CD14-positive monocyte (primary cell): ENCODE results near the gene LRRD1. TPM values are rescaled to one million over a fixed set of nuclear protein-coding genes. Genes with fewer than 3 reads are reported as not detected.

Experiments used
- DNase-seq, 3 donors: peaks; one replicate each; pipeline ENCODE4 v3.0.0-alpha.2; 2011 to 2022
- H2AFZ ChIP-seq: 2 replicates; pipeline ENCODE4 v1.6.0; 2012; ENCODE audit warnings: mild to moderate bottlenecking, low read depth, low read length, inconsistent platforms; ENCODE audit not compliant: insufficient read depth, poor library complexity, severe bottlenecking
- H3K27ac ChIP-seq, 2 donors: 1 replicate in 1 of 2; 2 replicates in 1 of 2; pipeline ENCODE4 v1.5.1; 2012 to 2013; ENCODE audit warnings: low read length in 2 of 2, control low read depth in 1 of 2, inconsistent platforms in 1 of 2, low read depth in 1 of 2, mild to moderate bottlenecking in 1 of 2
- H3K27me3 ChIP-seq, 2 donors: one replicate each; pipeline versions ENCODE4 v1.6.0 to v1.6.1; 2011 to 2013; ENCODE audit warnings: low read length in 2 of 2; ENCODE audit not compliant: control insufficient read depth in 2 of 2, insufficient read depth in 2 of 2
- H3K36me3 ChIP-seq, 2 donors: replicated peaks in 1 of 2; 1 replicate in 1 of 2; 2 replicates in 1 of 2; pipeline versions ENCODE4 v1.5.1 to v1.6.1; 2012 to 2013; ENCODE audit warnings: low read length in 2 of 2, control low read depth in 1 of 2, inconsistent platforms in 1 of 2, mild to moderate bottlenecking in 1 of 2; ENCODE audit not compliant: insufficient read depth in 2 of 2, control insufficient read depth in 1 of 2
- H3K4me1 ChIP-seq, 2 donors: 1 replicate in 1 of 2; 2 replicates in 1 of 2; pipeline versions ENCODE4 v1.5.1 to v1.6.1; 2012 to 2013; ENCODE audit warnings: low read length in 2 of 2, control low read depth in 1 of 2, inconsistent platforms in 1 of 2, mild to moderate bottlenecking in 1 of 2, moderate library complexity in 1 of 2; ENCODE audit not compliant: insufficient read depth in 2 of 2, control insufficient read depth in 1 of 2
- H3K4me2 ChIP-seq: replicated peaks from 2 replicates; pipeline ENCODE3; 2012; ENCODE audit warnings: low read length, moderate library complexity, mild to moderate bottlenecking; ENCODE audit not compliant: poor library complexity, severe bottlenecking; ENCODE audit errors: extremely low read depth
- H3K4me3 ChIP-seq, 3 experiments: fragments of 200-600 bp in 1 of 3; sonication (generic) in 1 of 3; replicated peaks in 1 of 3; 1 replicate in 2 of 3; 2 replicates in 1 of 3; pipeline ENCODE4 v1.5.1; 2011 to 2013; ENCODE audit warnings: low read length in 3 of 3, mild to moderate bottlenecking in 3 of 3, control low read depth in 2 of 3, low read depth in 2 of 3, inconsistent platforms in 1 of 3, moderate library complexity in 1 of 3
- H3K79me2 ChIP-seq: 2 replicates; pipeline ENCODE4 v1.6.0; 2012; ENCODE audit warnings: mild to moderate bottlenecking, control low read depth, inconsistent platforms, low read length, moderate library complexity; ENCODE audit not compliant: insufficient read depth
- H3K9ac ChIP-seq: 2 replicates; pipeline ENCODE4 v1.6.0; 2017; ENCODE audit warnings: low read length, mild to moderate bottlenecking; ENCODE audit not compliant: insufficient read depth, poor library complexity, severe bottlenecking
- H3K9me3 ChIP-seq, 2 donors: replicated peaks in 1 of 2; 1 replicate in 1 of 2; 2 replicates in 1 of 2; pipeline versions ENCODE4 v1.5.1 to v1.6.1; 2012 to 2013; ENCODE audit warnings: low read length in 2 of 2, control low read depth in 1 of 2; ENCODE audit not compliant: control insufficient read depth in 1 of 2, insufficient read depth in 1 of 2
- H4K20me1 ChIP-seq: 2 replicates; pipeline ENCODE4 v1.6.0; 2012; ENCODE audit warnings: mild to moderate bottlenecking, low read length, control low read depth, moderate library complexity; ENCODE audit not compliant: insufficient read depth
- H3K27ac Mint-ChIP-seq, 7 donors: one replicate each; pipeline ENCODE4 v1.8.0; 2020; ENCODE audit warnings: mild to moderate bottlenecking in 7 of 7, mixed read lengths in 7 of 7, moderate library complexity in 6 of 7, inconsistent platforms in 2 of 7
- H3K27me3 Mint-ChIP-seq, 3 donors: one replicate each; pipeline ENCODE4 v1.8.0; 2021 to 2022; ENCODE audit warnings: low read depth in 3 of 3, mild to moderate bottlenecking in 3 of 3, mixed read lengths in 3 of 3, moderate library complexity in 3 of 3, inconsistent platforms in 1 of 3
- H3K36me3 Mint-ChIP-seq, 2 donors: one replicate each; pipeline ENCODE4 v1.8.0; 2020; ENCODE audit warnings: mixed read lengths in 2 of 2, inconsistent platforms in 1 of 2, mild to moderate bottlenecking in 1 of 2
- H3K4me1 Mint-ChIP-seq: one replicate; pipeline ENCODE4 v1.8.0; 2020; ENCODE audit warnings: mild to moderate bottlenecking, mixed read lengths
- H3K4me3 Mint-ChIP-seq, 2 donors: one replicate each; pipeline ENCODE4 v1.8.0; 2020; ENCODE audit warnings: mild to moderate bottlenecking in 2 of 2, mixed read lengths in 2 of 2, moderate library complexity in 1 of 2
- H3K9me3 Mint-ChIP-seq, 7 donors: one replicate each; pipeline ENCODE4 v1.8.0; 2020 to 2022; ENCODE audit warnings: mixed read lengths in 7 of 7, mild to moderate bottlenecking in 6 of 7, moderate library complexity in 6 of 7, inconsistent platforms in 2 of 7
- WGBS: methylation state at CpG from one replicate; pipeline ENCODE4 v1.1.5; 2013; ENCODE audit warnings: missing lambda C conversion rate; ENCODE audit not compliant: insufficient coverage; 5-methylcytosine and 5-hydroxymethylcytosine counted together
- intact Hi-C, 2 donors: fragments of 100-400 bp; cut with micrococcal nuclease; formaldehyde crosslinking; loops; one replicate each; pipeline versions ENCODE4 v1.15.0 to v1.15.1; 2023
- polyA plus RNA-seq, 3 donors: library from polyadenylated mRNA; depleted of rRNA in 1 of 3; unstranded in 2 of 3; stranded (reverse) in 1 of 3; fragments of 300-500 nt in 2 of 3; fragments of >200 nt in 1 of 3; fragmentation: Illumina TruSeq in 2 of 3; gene quantifications; 1 replicate in 2 of 3; 2 replicates in 1 of 3; pipeline ENCODE4 v1.2.3, GENCODE V29; 2012 to 2021
- TF ChIP-seq, protein P1 (sequence below): fragments of 200-600 bp; IDR thresholded peaks from one replicate; pipeline ENCODE4 v1.8.0; 2022; ENCODE audit warnings: antibody characterized with exemption, mild to moderate bottlenecking

LRRD1 gene
- polyA plus RNA-seq, 3 donors: not detected

DNA sequence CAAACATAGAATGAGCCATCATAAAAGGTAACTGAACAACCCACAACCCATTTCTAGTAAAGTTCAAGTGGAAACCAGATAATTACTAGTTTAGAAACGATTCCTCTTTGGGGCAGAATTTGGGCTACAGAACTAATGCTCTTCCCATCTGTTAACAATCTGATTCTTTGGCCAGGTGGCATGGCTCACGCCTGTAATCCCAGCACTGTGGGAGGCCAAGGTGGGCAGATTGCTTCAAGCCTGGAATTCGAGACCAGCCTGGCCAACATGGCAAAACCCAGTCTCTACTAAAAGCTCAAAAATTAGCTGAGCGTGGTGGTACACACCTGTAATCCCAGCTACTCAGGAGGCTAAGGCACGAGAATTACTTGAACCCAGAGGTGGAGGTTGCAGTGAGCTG lies 63.1 kb downstream of the LRRD1 start:
- no peaks in the 10 kb centered on the region for H3K27me3 Mint-ChIP-seq
- no peaks in the 10 kb centered on the region for H3K79me2 ChIP-seq

GRCh38 chr7:92110857-92111256 lies 68.1 kb downstream of the LRRD1 start:
- peaks cover 42 to 69% of the 10 kb centered on the region in 2 donors for H3K36me3 Mint-ChIP-seq
- Histone ChIP-seq H3K27ac (no peak overlapping the region), H3K4me2 (no peak overlapping the region), H3K36me3 (peaks cover 41 to 80% of the 10 kb centered on the region in 2 donors), H3K9me3 (no peaks in the 10 kb centered on the region), H2AFZ (no peak overlapping the region), H3K79me2 (no peaks in the 10 kb centered on the region), H3K9ac (no peak overlapping the region), H4K20me1 (no peaks in the 10 kb centered on the region), H3K27me3 (no peaks in the 10 kb centered on the region), H3K4me3 (no peak overlapping the region), H3K4me1 (no peaks in the 10 kb centered on the region)
- no peaks in the 10 kb centered on the region for H3K4me1 Mint-ChIP-seq
- intact Hi-C loops: no loop called here
- WGBS: 100% methylated on average over 1 of the region's 2 CpGs
- H3K4me3 Mint-ChIP-seq: no peak overlapping the region
- no peak for DNase-seq
- no peak overlapping the region for H3K27ac Mint-ChIP-seq
- no peaks in the 10 kb centered on the region for H3K27me3 Mint-ChIP-seq
- TF ChIP-seq, protein P1, sequence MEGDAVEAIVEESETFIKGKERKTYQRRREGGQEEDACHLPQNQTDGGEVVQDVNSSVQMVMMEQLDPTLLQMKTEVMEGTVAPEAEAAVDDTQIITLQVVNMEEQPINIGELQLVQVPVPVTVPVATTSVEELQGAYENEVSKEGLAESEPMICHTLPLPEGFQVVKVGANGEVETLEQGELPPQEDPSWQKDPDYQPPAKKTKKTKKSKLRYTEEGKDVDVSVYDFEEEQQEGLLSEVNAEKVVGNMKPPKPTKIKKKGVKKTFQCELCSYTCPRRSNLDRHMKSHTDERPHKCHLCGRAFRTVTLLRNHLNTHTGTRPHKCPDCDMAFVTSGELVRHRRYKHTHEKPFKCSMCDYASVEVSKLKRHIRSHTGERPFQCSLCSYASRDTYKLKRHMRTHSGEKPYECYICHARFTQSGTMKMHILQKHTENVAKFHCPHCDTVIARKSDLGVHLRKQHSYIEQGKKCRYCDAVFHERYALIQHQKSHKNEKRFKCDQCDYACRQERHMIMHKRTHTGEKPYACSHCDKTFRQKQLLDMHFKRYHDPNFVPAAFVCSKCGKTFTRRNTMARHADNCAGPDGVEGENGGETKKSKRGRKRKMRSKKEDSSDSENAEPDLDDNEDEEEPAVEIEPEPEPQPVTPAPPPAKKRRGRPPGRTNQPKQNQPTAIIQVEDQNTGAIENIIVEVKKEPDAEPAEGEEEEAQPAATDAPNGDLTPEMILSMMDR: no peak
- H3K9me3 Mint-ChIP-seq: no peaks in the 10 kb centered on the region

More for the DNA sequence above, 63.1 kb downstream of the LRRD1 start:
- Histone ChIP-seq H3K4me2 (no peak overlapping the region), H4K20me1 (no peaks in the 10 kb centered on the region), H2AFZ (no peak overlapping the region), H3K36me3 (peaks cover 17 to 56% of the 10 kb centered on the region in 2 donors), H3K9ac (no peak overlapping the region), H3K4me1 (no peaks in the 10 kb centered on the region), H3K4me3 (no peak overlapping the region), H3K27me3 (no peaks in the 10 kb centered on the region), H3K27ac (no peak overlapping the region), H3K9me3 (no peaks in the 10 kb centered on the region)
- Mint-ChIP-seq H3K9me3 (peaks cover 0 to under 1% (median 0%) of the 10 kb centered on the region in 7 donors), H3K4me3 (no peak overlapping the region), H3K36me3 (peaks cover 25 to 59% of the 10 kb centered on the region in 2 donors), H3K27ac (no peak overlapping the region), H3K4me1 (no peaks in the 10 kb centered on the region)
- TF ChIP-seq, protein P1: no peak
- intact Hi-C loops: no loop called here
- no peak for DNase-seq
- WGBS: 93% methylated on average over 3 of the region's 5 CpGs
